ENCODE results near the gene NEU2. TPM values are rescaled to one million over a fixed set of nuclear protein-coding genes. Genes with fewer than 3 reads are reported as not detected.

NEU2 gene
- total RNA-seq, 1 experiment from 2014 or later, result not detected

- no CpG with 5 or more reads among the region's 37 CpGs for WGBS (ENCODE audit: extremely low coverage, insufficient read length, low lambda C conversion rate)
- Histone ChIP-seq H3K79me1 (ENCODE audit: insufficient read depth, low read depth, low read length, poor library complexity, severe bottlenecking) (no peaks in the 10 kb centered on the region), H2AFZ (ENCODE audit: low read length) (no peak overlapping the region), H4K5ac (ENCODE audit: insufficient read length, low read depth, low read length) (no peak overlapping the region), H3K18ac (ENCODE audit: insufficient read length, low read depth, low read length) (no peak overlapping the region), H4K8ac (replicated peaks; ENCODE audit: insufficient read length, low read depth, low read length) (no peak overlapping the region), H2BK5ac (ENCODE audit: insufficient read length, low read length) (no peak overlapping the region), H2AK5ac (ENCODE audit: insufficient read length, low read length) (no peak overlapping the region), H3K4me2 (ENCODE audit: insufficient read depth, insufficient read length, low read length) (no peak overlapping the region), H3K27ac (ENCODE audit: insufficient read length, low read depth, low read length) (no peak overlapping the region), H3K23me2 (ENCODE audit: insufficient read length, low read depth, low read length, poor library complexity, severe bottlenecking) (no peaks in the 10 kb centered on the region), H3K23ac (ENCODE audit: insufficient read length, low read depth, low read length) (no peak overlapping the region), H3K9ac (ENCODE audit: extremely low read depth, insufficient read length, low read length) (no peak overlapping the region), H4K20me1 (ENCODE audit: control insufficient read depth, insufficient read depth, insufficient read length) (no peaks in the 10 kb centered on the region), H3K14ac (ENCODE audit: insufficient read depth, low read length) (no peak overlapping the region), H3K27me3 (ENCODE audit: insufficient read depth, low read length) (no peaks in the 10 kb centered on the region), H2BK15ac (ENCODE audit: low read depth, low read length) (no peak overlapping the region), H3K79me2 (ENCODE audit: insufficient read depth, low read length) (no peaks in the 10 kb centered on the region), H2BK20ac (ENCODE audit: low read depth, low read length, poor library complexity, severe bottlenecking) (no peak overlapping the region), H3K9me3 (ENCODE audit: control insufficient read depth, low read depth, low read length) (no peaks in the 10 kb centered on the region), H3T11ph (ENCODE audit: low read length) (no peak overlapping the region), H3K4me1 (ENCODE audit: insufficient read depth, low read length) (no peaks in the 10 kb centered on the region), H3K4ac (ENCODE audit: low read depth, low read length) (no peak overlapping the region), H2BK120ac (ENCODE audit: low read depth, low read length, poor library complexity, severe bottlenecking) (no peak overlapping the region), H4K91ac (ENCODE audit: insufficient read length, low read depth, low read length) (no peak overlapping the region), H2BK12ac (ENCODE audit: insufficient read length, low read depth, low read length) (no peak overlapping the region), H3K56ac (ENCODE audit: insufficient read length, low read depth, low read length) (no peak overlapping the region)
- Mint-ChIP-seq H3K27ac (no peak overlapping the region), H3K9me3 (peaks cover 0 to 2% of the 10 kb centered on the region in 2 experiments; a peak in 1 of 5 replicates), H3K36me3 (ENCODE audit: insufficient read depth in 1 of 3, low read depth in 3 of 3) (peaks cover 0 to 3% (median 0%) of the 10 kb centered on the region in 3 experiments; a peak in 1 of 7 replicates), H3K4me3 (no peak overlapping the region), H3K27me3 (ENCODE audit: low read depth) (no peaks in the 10 kb centered on the region; the same call in 1 of the 2 replicates), H3K4me1 (peaks cover 9 to 11% of the 10 kb centered on the region in 2 experiments)
- no peak for TF ChIP-seq CTCF (conservative IDR thresholded peaks at IDR 0.05)
- DNase-seq, result no peak
Measured at GRCh38 chr2:233034091-233034882, 1.8 kb downstream of the NEU2 start.

Measured in H9 (cell line).